Measurements from ENCODE around the gene RYR1.

DNA sequence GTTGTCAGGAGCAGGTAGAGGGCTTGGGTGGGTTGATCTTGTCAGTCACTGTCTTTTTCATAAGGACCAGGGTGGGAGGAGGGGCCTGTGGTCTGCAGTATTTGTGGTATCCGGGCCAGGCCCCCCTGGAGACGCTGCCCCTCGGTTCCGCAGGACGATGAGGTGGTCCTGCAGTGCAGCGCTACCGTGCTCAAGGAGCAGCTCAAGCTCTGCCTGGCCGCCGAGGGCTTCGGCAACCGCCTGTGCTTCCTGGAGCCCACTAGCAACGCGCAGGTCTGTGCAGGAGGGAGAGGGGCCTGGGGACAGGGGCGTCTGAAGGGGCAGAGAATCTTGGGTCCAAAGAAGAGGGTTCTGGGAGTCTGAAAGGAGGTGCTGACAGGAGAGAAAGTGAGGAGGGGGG is 7.1 kb downstream of the RYR1 start:
- no peak for TF ChIP-seq POLR2A (IDR thresholded peaks at IDR 0.05)
- TF ChIP-seq, protein P1, sequence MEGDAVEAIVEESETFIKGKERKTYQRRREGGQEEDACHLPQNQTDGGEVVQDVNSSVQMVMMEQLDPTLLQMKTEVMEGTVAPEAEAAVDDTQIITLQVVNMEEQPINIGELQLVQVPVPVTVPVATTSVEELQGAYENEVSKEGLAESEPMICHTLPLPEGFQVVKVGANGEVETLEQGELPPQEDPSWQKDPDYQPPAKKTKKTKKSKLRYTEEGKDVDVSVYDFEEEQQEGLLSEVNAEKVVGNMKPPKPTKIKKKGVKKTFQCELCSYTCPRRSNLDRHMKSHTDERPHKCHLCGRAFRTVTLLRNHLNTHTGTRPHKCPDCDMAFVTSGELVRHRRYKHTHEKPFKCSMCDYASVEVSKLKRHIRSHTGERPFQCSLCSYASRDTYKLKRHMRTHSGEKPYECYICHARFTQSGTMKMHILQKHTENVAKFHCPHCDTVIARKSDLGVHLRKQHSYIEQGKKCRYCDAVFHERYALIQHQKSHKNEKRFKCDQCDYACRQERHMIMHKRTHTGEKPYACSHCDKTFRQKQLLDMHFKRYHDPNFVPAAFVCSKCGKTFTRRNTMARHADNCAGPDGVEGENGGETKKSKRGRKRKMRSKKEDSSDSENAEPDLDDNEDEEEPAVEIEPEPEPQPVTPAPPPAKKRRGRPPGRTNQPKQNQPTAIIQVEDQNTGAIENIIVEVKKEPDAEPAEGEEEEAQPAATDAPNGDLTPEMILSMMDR (IDR thresholded peaks at IDR 0.05) = no peak

Data from transverse colon (tissue), 3 donors.